ENCODE measurements around the gene TUFM. TPM values are rescaled to one million over a fixed set of nuclear protein-coding genes. Genes with fewer than 3 reads are reported as not detected.
"Not testable (repeated sequence)": the region's sequence is repeated elsewhere in the genome, so short reads cannot be mapped to it uniquely, and the experiment has no call there.

The TUFM gene
- total RNA-seq, result 100 to 1,000 TPM in 3 of 4 donors, 10 to 100 TPM in 1; 83.0 to 121 (median 107) TPM

DNA sequence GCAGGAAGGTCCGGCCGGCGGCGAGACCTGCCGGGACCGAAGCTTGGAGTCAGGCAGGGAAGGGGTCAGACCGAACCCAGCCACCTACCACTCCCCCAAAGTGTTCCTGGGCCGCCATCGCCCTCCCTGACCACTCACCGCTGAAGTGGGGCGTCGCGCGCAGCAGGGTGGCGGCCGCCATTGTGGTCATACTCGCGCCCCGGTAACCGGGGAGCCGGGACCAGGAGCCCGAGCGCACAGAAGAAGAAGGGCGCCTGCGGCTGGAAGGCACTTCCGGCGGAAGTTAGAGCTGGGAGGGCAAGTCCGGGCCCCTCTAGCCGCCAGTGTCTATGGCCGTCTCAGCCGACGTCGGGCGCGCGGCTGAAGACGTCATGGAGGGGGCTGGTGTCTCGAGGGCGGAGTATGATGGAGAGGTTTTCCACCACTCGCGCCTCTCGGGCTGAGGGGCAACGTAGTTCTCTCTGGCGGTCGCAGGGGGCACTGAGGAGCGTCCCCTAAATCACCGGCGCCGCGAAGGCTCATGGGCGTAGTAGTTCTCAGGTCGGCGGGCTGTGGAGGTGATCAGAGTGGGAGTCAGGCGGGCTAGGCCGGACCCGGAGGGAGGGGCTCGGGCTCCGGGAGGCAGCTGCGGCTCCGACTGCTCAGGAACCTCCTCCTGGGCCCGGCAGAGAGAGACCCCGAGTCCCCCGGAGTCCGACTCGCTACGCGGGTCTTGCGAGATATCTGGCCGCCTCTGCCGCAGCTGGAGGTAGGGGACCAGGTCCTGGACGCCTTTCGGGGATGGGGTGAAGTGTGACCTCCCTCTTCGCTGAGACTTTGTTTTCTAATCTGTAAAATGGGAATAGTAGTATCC is at the start of gene TUFM:
TUFM (minus strand) TSS at position 269 of the 853 bp plus-strand sequence; CDS start at position 190, 79 bp downstream.
- Histone ChIP-seq H3K4me1 (peaks cover 19% of the 10 kb centered on the region), H3K27me3 (no peaks in the 10 kb centered on the region), H3K4me3 (peak within 1 kb of the TSS; percentile 76), H3K36me3 (peaks cover 37% of the 10 kb centered on the region), H3K27ac (peak within 1 kb of the TSS; percentile 77), H3K9me3 (no peaks in the 10 kb centered on the region)
- peak in 2 of 3 donors; percentile 56 to 81 for TF ChIP-seq POLR2AphosphoS5 (IDR thresholded peaks at IDR 0.05)
- TF ChIP-seq EP300 (IDR thresholded peaks at IDR 0.05), result no peak
- TF ChIP-seq POLR2A (IDR thresholded peaks at IDR 0.05), result peak in 1 of 2 donors; percentile 43
- TF ChIP-seq, protein P1, sequence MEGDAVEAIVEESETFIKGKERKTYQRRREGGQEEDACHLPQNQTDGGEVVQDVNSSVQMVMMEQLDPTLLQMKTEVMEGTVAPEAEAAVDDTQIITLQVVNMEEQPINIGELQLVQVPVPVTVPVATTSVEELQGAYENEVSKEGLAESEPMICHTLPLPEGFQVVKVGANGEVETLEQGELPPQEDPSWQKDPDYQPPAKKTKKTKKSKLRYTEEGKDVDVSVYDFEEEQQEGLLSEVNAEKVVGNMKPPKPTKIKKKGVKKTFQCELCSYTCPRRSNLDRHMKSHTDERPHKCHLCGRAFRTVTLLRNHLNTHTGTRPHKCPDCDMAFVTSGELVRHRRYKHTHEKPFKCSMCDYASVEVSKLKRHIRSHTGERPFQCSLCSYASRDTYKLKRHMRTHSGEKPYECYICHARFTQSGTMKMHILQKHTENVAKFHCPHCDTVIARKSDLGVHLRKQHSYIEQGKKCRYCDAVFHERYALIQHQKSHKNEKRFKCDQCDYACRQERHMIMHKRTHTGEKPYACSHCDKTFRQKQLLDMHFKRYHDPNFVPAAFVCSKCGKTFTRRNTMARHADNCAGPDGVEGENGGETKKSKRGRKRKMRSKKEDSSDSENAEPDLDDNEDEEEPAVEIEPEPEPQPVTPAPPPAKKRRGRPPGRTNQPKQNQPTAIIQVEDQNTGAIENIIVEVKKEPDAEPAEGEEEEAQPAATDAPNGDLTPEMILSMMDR (IDR thresholded peaks at IDR 0.05), result peak; percentile 26 to 82
- WGBS, result under 1% methylated on average over 43 of the region's 73 CpGs
- DNase-seq (ENCODE audit: low spot score in 2 of 2), result peak; percentile 98 to 99

DNA sequence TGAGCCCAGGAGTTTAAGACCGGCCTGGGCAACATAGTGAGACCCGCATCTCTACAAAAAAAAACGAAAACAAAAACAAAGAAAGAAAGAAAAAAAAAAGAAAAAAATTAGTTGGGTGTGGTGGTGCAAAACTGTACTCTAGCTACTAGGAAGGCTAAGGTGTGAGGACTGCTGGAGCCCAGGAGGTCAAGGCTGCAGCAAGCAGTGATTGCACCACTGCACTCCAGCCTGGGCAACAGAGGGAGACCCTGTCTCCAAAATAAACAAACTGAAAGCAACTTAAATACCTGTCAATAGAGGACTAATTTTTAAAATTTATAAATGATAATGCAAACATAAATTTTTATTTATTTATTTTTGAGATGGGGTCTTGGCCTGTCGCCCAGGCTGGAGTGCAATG is 49.5 kb upstream of the TUFM start:
- WGBS, result 83% methylated on average over 4 of the region's 4 CpGs
- no peak for DNase-seq (ENCODE audit: low spot score in 2 of 2)
- Histone ChIP-seq H3K4me3 (no peak overlapping the region), H3K36me3 (no peaks in the 10 kb centered on the region), H3K9me3 (no peaks in the 10 kb centered on the region), H3K27ac (no peak overlapping the region), H3K27me3 (no peaks in the 10 kb centered on the region), H3K4me1 (no peaks in the 10 kb centered on the region)
- TF ChIP-seq, protein P1 (IDR thresholded peaks at IDR 0.05), result no peak
- TF ChIP-seq POLR2AphosphoS5 (IDR thresholded peaks at IDR 0.05) (no peak), POLR2A (IDR thresholded peaks at IDR 0.05) (no peak), EP300 (IDR thresholded peaks at IDR 0.05) (no peak)

DNA sequence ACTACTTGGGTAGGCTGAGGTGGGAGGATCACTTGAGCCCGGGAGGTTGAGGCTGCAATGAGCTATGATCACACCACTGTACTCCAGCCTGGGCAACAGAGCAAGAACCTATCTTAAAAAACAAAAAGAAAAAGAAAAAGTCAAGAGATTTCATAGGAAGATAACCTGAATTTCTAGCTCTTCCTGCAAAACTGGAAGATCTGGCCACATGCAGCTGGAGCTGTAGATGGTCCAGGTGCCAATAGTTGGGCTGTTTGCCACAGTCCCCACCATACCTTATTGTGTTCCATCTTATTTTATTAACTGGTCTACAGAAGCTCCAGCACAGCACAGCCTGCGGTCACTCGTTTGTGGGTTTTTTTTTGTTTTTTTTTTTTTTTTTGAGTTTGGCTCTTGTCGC is 47.1 kb upstream of the TUFM start:
- Histone ChIP-seq H3K4me1 (no peaks in the 10 kb centered on the region), H3K27ac (no peak overlapping the region), H3K36me3 (no peaks in the 10 kb centered on the region), H3K27me3 (no peaks in the 10 kb centered on the region), H3K9me3 (no peaks in the 10 kb centered on the region), H3K4me3 (no peak overlapping the region)
- no peak for DNase-seq (ENCODE audit: low spot score in 2 of 2)
- 85% methylated on average over 4 of the region's 4 CpGs for WGBS
- TF ChIP-seq POLR2AphosphoS5 (IDR thresholded peaks at IDR 0.05) (no peak), POLR2A (IDR thresholded peaks at IDR 0.05) (no peak), EP300 (IDR thresholded peaks at IDR 0.05) (no peak)
- TF ChIP-seq, protein P1 (IDR thresholded peaks at IDR 0.05), result no peak

DNA sequence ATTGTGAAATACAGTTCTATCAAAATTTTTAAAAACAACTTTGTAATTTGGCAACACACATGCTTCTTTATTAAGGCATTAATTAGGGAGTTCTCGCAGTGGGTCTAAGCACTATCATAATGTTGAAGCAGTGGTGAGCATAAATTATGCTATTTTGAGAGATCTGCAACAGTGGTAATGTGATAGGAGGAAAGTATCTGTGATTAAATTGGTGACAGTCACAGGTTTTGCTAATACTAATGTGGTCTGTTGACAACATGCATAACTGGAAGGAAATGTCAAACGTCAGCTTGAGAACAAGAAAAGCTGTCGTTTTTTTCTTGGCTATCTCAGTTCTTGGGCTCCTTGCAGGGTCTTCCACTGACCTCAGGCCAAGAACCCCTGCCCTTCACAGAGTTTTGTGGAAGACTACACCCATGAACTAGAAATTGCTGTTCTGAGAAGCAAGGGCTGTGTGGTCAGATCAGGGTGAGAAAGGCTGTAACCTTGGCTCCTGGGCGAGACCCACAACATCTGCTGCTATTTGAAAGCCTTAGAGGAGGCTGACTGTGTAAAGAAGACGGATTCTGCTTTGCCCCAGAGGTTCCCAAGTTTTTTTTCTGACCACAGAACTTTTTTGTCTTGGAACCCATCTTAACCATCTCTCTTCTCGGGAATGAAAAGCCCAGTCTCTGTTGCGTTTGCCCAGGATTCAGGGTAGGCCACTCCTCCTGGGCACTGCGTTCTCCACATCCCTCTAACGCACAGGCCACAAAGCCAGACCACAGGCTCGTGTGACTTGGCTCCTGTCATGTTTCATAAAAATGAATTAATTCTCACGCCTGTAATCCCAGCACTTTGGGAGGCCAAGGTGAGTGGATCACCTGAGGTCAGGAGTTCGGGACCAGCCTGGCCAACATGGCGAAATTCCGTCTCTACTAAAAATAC is 46.1 kb upstream of the TUFM start:
- WGBS, result 72% methylated on average over 14 of the region's 14 CpGs
- no peak for DNase-seq (ENCODE audit: low spot score in 2 of 2)

DNA sequence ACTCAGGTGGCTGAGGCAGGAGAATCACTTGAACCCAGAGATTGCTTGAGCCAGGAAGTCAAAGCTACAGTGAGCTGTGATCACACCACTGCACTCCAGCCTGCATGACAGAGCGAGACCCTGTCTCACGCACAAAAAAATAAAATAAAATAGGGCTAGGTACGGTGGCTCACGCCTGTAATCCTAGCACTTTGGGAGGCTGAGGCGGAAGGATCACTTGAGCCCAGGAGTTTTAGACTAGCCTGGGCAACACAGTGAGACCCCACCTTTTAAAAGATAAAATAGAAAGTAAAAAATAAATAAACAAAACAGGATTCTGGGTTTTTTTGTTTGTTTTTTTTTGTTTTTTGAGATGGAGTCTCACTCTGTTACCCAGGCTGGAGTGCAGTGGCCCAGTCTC is 44.2 kb upstream of the TUFM start:
- H3K4me1 ChIP-seq; H3K9me3 ChIP-seq; H3K36me3 ChIP-seq; H3K4me3 ChIP-seq; DNase-seq (ENCODE audit: low spot score in 2 of 2); H3K27me3 ChIP-seq; H3K27ac ChIP-seq: not testable (repeated sequence)
- 98% methylated on average over 5 of the region's 5 CpGs for WGBS

More for the DNA sequence above, 46.1 kb upstream of the TUFM start:
- H3K4me1 ChIP-seq, result no peaks in the 10 kb centered on the region
- H3K4me3 ChIP-seq, result no peak overlapping the region
- no peaks in the 10 kb centered on the region for H3K9me3 ChIP-seq
- no peaks in the 10 kb centered on the region for H3K36me3 ChIP-seq
- TF ChIP-seq POLR2A (IDR thresholded peaks at IDR 0.05) (no peak), EP300 (IDR thresholded peaks at IDR 0.05) (no peak), POLR2AphosphoS5 (IDR thresholded peaks at IDR 0.05) (no peak)
- TF ChIP-seq, protein P1 (IDR thresholded peaks at IDR 0.05), result no peak
- no peaks in the 10 kb centered on the region for H3K27me3 ChIP-seq
- no peak overlapping the region for H3K27ac ChIP-seq

Measured in suprapubic skin (tissue), 4 donors.